H9 (cell line): Measurements from ENCODE around the gene KBTBD13. TPM values are rescaled to one million over a fixed set of nuclear protein-coding genes. Genes with fewer than 3 reads are reported as not detected.

Experiments used
- DNase-seq: peaks from one replicate; pipeline ENCODE4 v3.0.0-alpha.2; 2017
- H2AFZ ChIP-seq: one replicate; pipeline ENCODE4 v1.6.1; 2013; ENCODE audit warnings: mild to moderate bottlenecking, low read length, control low read depth, moderate library complexity
- H2AK5ac ChIP-seq: 2 replicates; pipeline ENCODE4 v1.6.1; 2013; ENCODE audit warnings: low read length, control low read depth, mixed read lengths; ENCODE audit not compliant: insufficient read length
- H2BK120ac ChIP-seq: one replicate; pipeline ENCODE4 v1.6.1; 2013; ENCODE audit warnings: low read depth, mild to moderate bottlenecking, low read length, control low read depth, inconsistent platforms; ENCODE audit not compliant: poor library complexity, severe bottlenecking
- H2BK12ac ChIP-seq: 2 replicates; pipeline ENCODE4 v1.6.1; 2013; ENCODE audit warnings: low read length, control low read depth, mixed read lengths, low read depth; ENCODE audit not compliant: insufficient read length
- H2BK15ac ChIP-seq: 2 replicates; pipeline ENCODE4 v1.6.1; 2013; ENCODE audit warnings: low read depth, low read length, control low read depth
- H2BK20ac ChIP-seq: one replicate; pipeline ENCODE4 v1.6.1; 2013; ENCODE audit warnings: low read depth, mild to moderate bottlenecking, low read length, control low read depth, inconsistent platforms; ENCODE audit not compliant: poor library complexity, severe bottlenecking
- H2BK5ac ChIP-seq: 2 replicates; pipeline ENCODE4 v1.6.1; 2013; ENCODE audit warnings: low read length, control low read depth, mixed read lengths; ENCODE audit not compliant: insufficient read length
- H3K14ac ChIP-seq: 2 replicates; pipeline ENCODE4 v1.6.1; 2013; ENCODE audit warnings: low read length, control low read depth; ENCODE audit not compliant: insufficient read depth
- H3K18ac ChIP-seq: 2 replicates; pipeline ENCODE4 v1.6.1; 2013; ENCODE audit warnings: low read depth, mild to moderate bottlenecking, mixed read lengths, low read length, control low read depth; ENCODE audit not compliant: insufficient read length
- H3K23ac ChIP-seq: 2 replicates; pipeline ENCODE4 v1.6.1; 2013; ENCODE audit warnings: low read length, control low read depth, mixed read lengths, low read depth; ENCODE audit not compliant: insufficient read length
- H3K23me2 ChIP-seq: 2 replicates; pipeline ENCODE4 v1.6.1; 2013; ENCODE audit warnings: low read depth, mild to moderate bottlenecking, mixed read lengths, low read length, control low read depth; ENCODE audit not compliant: insufficient read length, poor library complexity, severe bottlenecking
- H3K27ac ChIP-seq: 2 replicates; pipeline ENCODE4 v1.5.1; 2013; ENCODE audit warnings: low read length, control low read depth, mixed read lengths, low read depth; ENCODE audit not compliant: insufficient read length
- H3K27me3 ChIP-seq: 2 replicates; pipeline ENCODE4 v1.6.1; 2013; ENCODE audit warnings: low read length, control low read depth, inconsistent platforms; ENCODE audit not compliant: insufficient read depth
- H3K4ac ChIP-seq: 2 replicates; pipeline ENCODE4 v1.6.1; 2013; ENCODE audit warnings: low read depth, mild to moderate bottlenecking, control low read depth, inconsistent platforms, low read length, moderate library complexity
- H3K4me1 ChIP-seq: 2 replicates; pipeline ENCODE4 v1.6.1; 2013; ENCODE audit warnings: low read length, control low read depth, inconsistent platforms; ENCODE audit not compliant: insufficient read depth
- H3K4me2 ChIP-seq: 2 replicates; pipeline ENCODE4 v1.6.1; 2013; ENCODE audit warnings: low read length, control low read depth, mixed read lengths; ENCODE audit not compliant: insufficient read length, insufficient read depth
- H3K56ac ChIP-seq: 2 replicates; pipeline ENCODE4 v1.6.1; 2013; ENCODE audit warnings: low read depth, mild to moderate bottlenecking, mixed read lengths, low read length, control low read depth; ENCODE audit not compliant: insufficient read length
- H3K79me1 ChIP-seq: 2 replicates; pipeline ENCODE4 v1.6.1; 2013; ENCODE audit warnings: low read depth, mild to moderate bottlenecking, moderate library complexity, low read length, control low read depth, inconsistent platforms; ENCODE audit not compliant: insufficient read depth, poor library complexity, severe bottlenecking
- H3K79me2 ChIP-seq: 2 replicates; pipeline ENCODE4 v1.6.1; 2013; ENCODE audit warnings: low read length, control low read depth, inconsistent platforms; ENCODE audit not compliant: insufficient read depth
- H3K9ac ChIP-seq: 2 replicates; pipeline ENCODE4 v1.6.1; 2013; ENCODE audit warnings: low read length, control low read depth, mixed read lengths; ENCODE audit not compliant: insufficient read length; ENCODE audit errors: extremely low read depth
- H3K9me3 ChIP-seq: one replicate; pipeline ENCODE4 v1.6.1; 2013; ENCODE audit warnings: low read depth, low read length, inconsistent platforms; ENCODE audit not compliant: control insufficient read depth
- H3T11ph ChIP-seq: one replicate; pipeline ENCODE4 v1.6.1; 2013; ENCODE audit warnings: mild to moderate bottlenecking, low read length, control low read depth, inconsistent platforms
- H4K20me1 ChIP-seq: one replicate; pipeline ENCODE4 v1.6.1; 2013; ENCODE audit not compliant: control insufficient read depth, insufficient read length, insufficient read depth
- H4K5ac ChIP-seq: 2 replicates; pipeline ENCODE4 v1.6.1; 2013; ENCODE audit warnings: low read depth, mild to moderate bottlenecking, mixed read lengths, low read length, control low read depth; ENCODE audit not compliant: insufficient read length
- H4K8ac ChIP-seq: replicated peaks from 2 replicates; pipeline ENCODE4 v1.6.1; 2013; ENCODE audit warnings: low read length, control low read depth, mixed read lengths, low read depth; ENCODE audit not compliant: insufficient read length
- H4K91ac ChIP-seq: 2 replicates; pipeline ENCODE4 v1.6.1; 2013; ENCODE audit warnings: low read depth, mild to moderate bottlenecking, moderate library complexity, mixed read lengths, low read length, control low read depth; ENCODE audit not compliant: insufficient read length
- H3K27ac Mint-ChIP-seq, 3 experiments: 2 replicates in 2 of 3; 3 replicates in 1 of 3; pipeline ENCODE4 v1.8.0; 2020 to 2021; ENCODE audit warnings: mixed read lengths in 3 of 3, mild to moderate bottlenecking in 1 of 3, moderate library complexity in 1 of 3
- H3K27me3 Mint-ChIP-seq: 2 replicates; pipeline ENCODE4 v1.8.0; 2021; ENCODE audit warnings: low read depth, mild to moderate bottlenecking, moderate library complexity, mixed read lengths
- H3K36me3 Mint-ChIP-seq, 3 experiments: 2 replicates in 2 of 3; 3 replicates in 1 of 3; pipeline ENCODE4 v1.8.0; 2020 to 2021; ENCODE audit warnings: low read depth in 3 of 3, mixed read lengths in 3 of 3; ENCODE audit not compliant: insufficient read depth in 1 of 3
- H3K4me1 Mint-ChIP-seq, 2 experiments: 2 replicates each; pipeline ENCODE4 v1.8.0; 2020; ENCODE audit warnings: mixed read lengths in 2 of 2
- H3K4me3 Mint-ChIP-seq, 2 experiments: 2 replicates in 1 of 2; 3 replicates in 1 of 2; pipeline ENCODE4 v1.8.0; 2020 to 2021; ENCODE audit warnings: mild to moderate bottlenecking in 2 of 2, mixed read lengths in 2 of 2, moderate library complexity in 1 of 2
- H3K9me3 Mint-ChIP-seq, 2 experiments: 2 replicates in 1 of 2; 3 replicates in 1 of 2; pipeline ENCODE4 v1.8.0; 2020; ENCODE audit warnings: mild to moderate bottlenecking in 2 of 2, mixed read lengths in 2 of 2, moderate library complexity in 1 of 2
- WGBS: extraction: QIAGEN DNeasy Blood & Tissue Kit; methylation state at CpG from one replicate; pipeline ENCODE4 v1.1.7; 2013; ENCODE audit warnings: missing lambda C conversion rate, low lambda C conversion rate, mixed read lengths; ENCODE audit not compliant: insufficient read length; ENCODE audit errors: extremely low coverage; 5-methylcytosine and 5-hydroxymethylcytosine counted together
- total RNA-seq: library from RNA; stranded (reverse); gene quantifications from 2 replicates; pipeline ENCODE4 v1.2.1, GENCODE V29; 2021
- TF ChIP-seq, protein P1 (sequence below): fragments of 200-600 bp; sonication (generic); conservative IDR thresholded peaks from 3 replicates; pipeline ENCODE4 v1.8.0; 2021; ENCODE audit warnings: antibody characterized with exemption, mild to moderate bottlenecking

KBTBD13 gene
- total RNA-seq, 1 experiment from 2014 or later, result not detected

- no peak overlapping the region for H3K27ac Mint-ChIP-seq
- WGBS, result no CpG with 5 or more reads among the region's 6 CpGs
- no peak for DNase-seq
Observed at GRCh38 chr15:65086680-65087111, 10.2 kb downstream of the KBTBD13 start.

More at GRCh38 chr15:65086680-65087111, 10.2 kb downstream of the KBTBD13 start:
- H3T11ph ChIP-seq, result no peak overlapping the region
- Mint-ChIP-seq H3K9me3 (no peaks in the 10 kb centered on the region; a peak in 1 of 5 replicates), H3K36me3 (no peaks in the 10 kb centered on the region), H3K4me1 (peaks cover 59 to 71% of the 10 kb centered on the region in 2 experiments), H3K4me3 (no peak overlapping the region), H3K27me3 (peaks cover 15% of the 10 kb centered on the region)
- peaks cover 16% of the 10 kb centered on the region; the same call in 1 of the 2 replicates for H3K4me1 ChIP-seq
- H2BK12ac ChIP-seq, result no peak overlapping the region
- H2BK5ac ChIP-seq, result no peak overlapping the region
- H3K79me2 ChIP-seq, result no peaks in the 10 kb centered on the region
- no peak overlapping the region for H3K27ac ChIP-seq
- no peaks in the 10 kb centered on the region for H3K23me2 ChIP-seq
- H2AK5ac ChIP-seq, result no peak overlapping the region
- H3K4me2 ChIP-seq, result no peak overlapping the region
- no peak overlapping the region for H3K23ac ChIP-seq
- H4K91ac ChIP-seq, result no peak overlapping the region
- no peak overlapping the region for H2BK20ac ChIP-seq
- H3K27me3 ChIP-seq, result no peaks in the 10 kb centered on the region
- no peak overlapping the region for H2BK15ac ChIP-seq
- no peaks in the 10 kb centered on the region for H3K9me3 ChIP-seq
- no peak overlapping the region for H3K14ac ChIP-seq
- no peak overlapping the region for H4K8ac ChIP-seq
- TF ChIP-seq, protein P1, sequence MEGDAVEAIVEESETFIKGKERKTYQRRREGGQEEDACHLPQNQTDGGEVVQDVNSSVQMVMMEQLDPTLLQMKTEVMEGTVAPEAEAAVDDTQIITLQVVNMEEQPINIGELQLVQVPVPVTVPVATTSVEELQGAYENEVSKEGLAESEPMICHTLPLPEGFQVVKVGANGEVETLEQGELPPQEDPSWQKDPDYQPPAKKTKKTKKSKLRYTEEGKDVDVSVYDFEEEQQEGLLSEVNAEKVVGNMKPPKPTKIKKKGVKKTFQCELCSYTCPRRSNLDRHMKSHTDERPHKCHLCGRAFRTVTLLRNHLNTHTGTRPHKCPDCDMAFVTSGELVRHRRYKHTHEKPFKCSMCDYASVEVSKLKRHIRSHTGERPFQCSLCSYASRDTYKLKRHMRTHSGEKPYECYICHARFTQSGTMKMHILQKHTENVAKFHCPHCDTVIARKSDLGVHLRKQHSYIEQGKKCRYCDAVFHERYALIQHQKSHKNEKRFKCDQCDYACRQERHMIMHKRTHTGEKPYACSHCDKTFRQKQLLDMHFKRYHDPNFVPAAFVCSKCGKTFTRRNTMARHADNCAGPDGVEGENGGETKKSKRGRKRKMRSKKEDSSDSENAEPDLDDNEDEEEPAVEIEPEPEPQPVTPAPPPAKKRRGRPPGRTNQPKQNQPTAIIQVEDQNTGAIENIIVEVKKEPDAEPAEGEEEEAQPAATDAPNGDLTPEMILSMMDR, result peak; percentile 44; the same call in 2 of the 3 replicates
- H4K5ac ChIP-seq, result no peak overlapping the region
- H4K20me1 ChIP-seq, result no peaks in the 10 kb centered on the region
- no peak overlapping the region for H3K18ac ChIP-seq
- H3K9ac ChIP-seq, result no peak overlapping the region
- no peaks in the 10 kb centered on the region for H3K79me1 ChIP-seq
- H2BK120ac ChIP-seq, result no peak overlapping the region
- H3K56ac ChIP-seq, result no peak overlapping the region
- no peak overlapping the region for H2AFZ ChIP-seq
- no peak overlapping the region for H3K4ac ChIP-seq
